ENCODE data around the gene MYLK.
"Not testable (repeated sequence)": the region's sequence is repeated elsewhere in the genome, so short reads cannot be mapped to it uniquely, and the experiment has no call there.

Gene MYLK

DNA sequence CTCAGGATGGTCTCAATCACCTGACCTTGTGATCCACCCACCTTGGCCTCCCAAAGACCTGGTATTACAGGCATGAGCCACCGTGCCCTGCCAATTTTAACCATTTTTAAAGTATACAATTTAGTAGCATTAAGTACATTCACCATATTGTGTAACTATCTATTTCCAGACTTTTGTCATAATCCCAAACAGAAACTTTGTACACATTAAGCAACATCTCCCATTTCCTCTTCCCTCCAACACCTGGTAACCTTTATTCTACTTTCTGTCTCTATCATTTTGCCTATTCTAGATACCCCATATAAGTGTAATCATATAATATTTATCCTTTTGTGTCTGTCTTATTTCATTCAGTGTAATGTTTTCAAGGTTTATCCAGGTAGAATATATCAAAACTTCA lies 8.9 kb upstream of the MYLK start:
- no peaks in the 10 kb centered on the region for H3K4me1 ChIP-seq (ENCODE audit: control insufficient read depth, insufficient read depth, low read length)
- no peak overlapping the region for H3K9ac ChIP-seq (ENCODE audit: low read depth, low read length)
- peaks cover 3% of the 10 kb centered on the region for H3K9me3 ChIP-seq (ENCODE audit: control insufficient read depth, insufficient read depth, low read length)
- H3K4me3 ChIP-seq (ENCODE audit: low read depth, low read length): no peak overlapping the region
- no peaks in the 10 kb centered on the region for H3K36me3 ChIP-seq (ENCODE audit: control insufficient read depth, insufficient read depth, low read length)
- no peaks in the 10 kb centered on the region for H3K27me3 ChIP-seq (ENCODE audit: control insufficient read depth, insufficient read depth, low read length)

DNA sequence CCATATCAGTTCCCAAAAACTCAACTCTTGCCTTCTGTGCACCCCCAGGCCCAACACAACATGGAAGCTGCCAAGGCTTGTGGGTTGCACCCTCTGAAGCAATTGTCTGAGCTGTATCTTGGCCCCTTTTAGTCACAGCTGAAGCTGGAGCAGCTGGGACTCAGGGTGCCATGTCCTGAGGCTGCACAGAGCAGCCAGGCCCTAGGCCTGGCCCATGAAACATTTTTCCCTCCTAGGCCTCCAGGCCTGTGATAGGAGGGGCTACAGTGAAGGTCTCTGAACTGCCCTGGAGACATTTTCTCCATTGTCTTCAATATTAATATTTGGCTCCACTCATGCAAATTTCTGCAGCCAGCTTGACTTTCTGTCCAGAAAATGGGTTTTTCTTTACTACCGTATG lies 8.1 kb upstream of the MYLK start:
- Histone ChIP-seq H3K27me3 (ENCODE audit: control insufficient read depth, insufficient read depth, low read length) (no peaks in the 10 kb centered on the region), H3K9ac (ENCODE audit: low read depth, low read length) (no peak overlapping the region), H3K36me3 (ENCODE audit: control insufficient read depth, insufficient read depth, low read length) (no peaks in the 10 kb centered on the region), H3K4me1 (ENCODE audit: control insufficient read depth, insufficient read depth, low read length) (no peaks in the 10 kb centered on the region), H3K4me3 (ENCODE audit: low read depth, low read length) (no peak overlapping the region), H3K9me3 (ENCODE audit: control insufficient read depth, insufficient read depth, low read length) (peaks cover 3% of the 10 kb centered on the region)

DNA sequence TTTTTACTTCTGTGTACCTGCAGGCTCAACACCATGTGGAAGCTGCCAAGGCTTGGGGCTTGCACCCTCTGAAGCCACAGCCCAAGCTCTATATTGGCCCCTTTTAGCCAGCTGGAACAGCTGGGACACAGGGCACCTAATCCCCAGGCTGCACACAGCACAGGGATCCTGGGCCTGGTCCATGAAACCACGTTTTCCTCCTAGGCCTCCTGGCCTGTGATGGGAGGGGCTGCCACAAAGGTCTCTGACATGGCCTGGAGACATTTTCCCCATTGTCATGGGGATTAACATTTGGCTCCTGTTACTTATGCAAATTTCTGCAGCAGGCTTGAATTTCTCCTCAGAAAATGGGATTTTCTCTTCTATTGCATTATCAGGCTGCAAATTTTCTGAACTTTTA lies 6.9 kb upstream of the MYLK start:
- H3K36me3 ChIP-seq (ENCODE audit: control insufficient read depth, insufficient read depth, low read length); H3K4me1 ChIP-seq (ENCODE audit: control insufficient read depth, insufficient read depth, low read length); H3K27me3 ChIP-seq (ENCODE audit: control insufficient read depth, insufficient read depth, low read length); H3K9me3 ChIP-seq (ENCODE audit: control insufficient read depth, insufficient read depth, low read length); H3K4me3 ChIP-seq (ENCODE audit: low read depth, low read length); H3K9ac ChIP-seq (ENCODE audit: low read depth, low read length): not testable (repeated sequence)

DNA sequence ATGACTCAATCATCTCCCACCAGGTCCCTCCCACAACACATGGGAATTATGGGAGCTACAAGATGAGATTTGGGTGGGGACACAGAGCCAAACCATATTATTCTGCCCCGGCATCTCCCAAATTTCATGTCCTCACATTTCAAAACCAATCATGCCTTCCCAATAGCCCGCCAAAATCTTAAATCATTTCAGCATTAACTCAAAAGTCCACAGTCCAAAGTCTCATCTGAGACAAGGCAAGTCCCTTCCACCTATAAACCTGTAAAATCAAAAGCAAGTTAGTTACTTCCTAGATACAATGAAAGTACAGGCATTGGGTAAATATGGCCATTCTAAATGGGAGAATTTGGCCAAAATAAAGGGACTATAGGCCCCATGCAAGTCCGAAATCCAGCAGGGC lies 6.0 kb upstream of the MYLK start:
- not testable (repeated sequence) for H3K9ac ChIP-seq (ENCODE audit: low read depth, low read length); H3K27me3 ChIP-seq (ENCODE audit: control insufficient read depth, insufficient read depth, low read length); H3K4me1 ChIP-seq (ENCODE audit: control insufficient read depth, insufficient read depth, low read length); H3K4me3 ChIP-seq (ENCODE audit: low read depth, low read length); H3K9me3 ChIP-seq (ENCODE audit: control insufficient read depth, insufficient read depth, low read length); H3K36me3 ChIP-seq (ENCODE audit: control insufficient read depth, insufficient read depth, low read length)

DNA sequence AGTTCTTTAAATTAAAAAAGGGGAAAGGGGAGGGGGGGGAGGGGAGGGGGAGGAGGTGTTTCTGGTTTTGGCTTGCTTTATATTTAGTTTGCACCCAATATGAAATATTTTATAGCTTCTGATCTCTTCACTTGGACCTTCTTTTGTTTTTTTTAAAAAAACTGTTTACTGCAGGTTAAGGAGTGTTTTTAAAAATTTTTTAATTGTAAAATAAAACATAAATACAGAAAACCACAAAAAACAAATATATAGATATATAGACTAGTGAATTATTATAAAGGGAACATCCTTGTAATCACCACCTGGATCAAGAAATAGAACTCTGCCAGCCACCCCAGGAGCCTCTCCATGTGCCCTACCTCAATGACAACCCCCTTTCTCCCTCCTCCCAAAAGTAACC lies 861 bp upstream of the MYLK start:
- Histone ChIP-seq H3K36me3 (ENCODE audit: control insufficient read depth, insufficient read depth, low read length) (no peaks in the 10 kb centered on the region), H3K9me3 (ENCODE audit: control insufficient read depth, insufficient read depth, low read length) (no peaks in the 10 kb centered on the region), H3K4me1 (ENCODE audit: control insufficient read depth, insufficient read depth, low read length) (peaks cover 8% of the 10 kb centered on the region), H3K27me3 (ENCODE audit: control insufficient read depth, insufficient read depth, low read length) (peaks cover 16% of the 10 kb centered on the region), H3K9ac (ENCODE audit: low read depth, low read length) (no peak overlapping the region), H3K4me3 (ENCODE audit: low read depth, low read length) (peak overlapping the region; percentile 78)

DNA sequence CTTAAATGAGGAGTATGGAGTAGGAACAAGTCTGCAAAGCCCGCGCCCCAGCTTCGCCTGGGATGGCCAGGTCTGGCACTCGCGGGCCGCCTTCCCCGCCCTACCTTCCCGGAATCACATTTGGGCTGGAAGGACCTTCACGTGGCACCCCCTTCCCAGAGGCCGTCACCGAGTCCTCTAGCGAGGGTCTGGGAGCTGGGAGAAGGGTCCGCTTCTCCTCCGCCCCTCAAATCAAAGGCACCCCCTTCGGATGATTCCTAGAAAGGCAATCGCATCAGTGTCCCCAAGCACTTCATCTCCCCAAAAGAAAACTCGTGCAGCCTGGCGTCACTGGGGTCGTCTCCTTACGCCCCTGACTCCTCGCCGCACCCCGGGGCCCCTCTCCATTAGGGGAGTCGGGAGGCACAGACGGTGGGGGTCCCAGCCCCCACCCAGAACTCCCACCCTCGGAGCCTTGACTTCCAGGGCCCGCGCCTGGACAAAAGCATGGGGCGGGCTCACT lies 380 bp downstream of the MYLK start:
- Histone ChIP-seq H3K36me3 (ENCODE audit: control insufficient read depth, insufficient read depth, low read length) (no peaks in the 10 kb centered on the region), H3K27me3 (ENCODE audit: control insufficient read depth, insufficient read depth, low read length) (peaks cover 16% of the 10 kb centered on the region), H3K9ac (ENCODE audit: low read depth, low read length) (peak overlapping the region; percentile 87), H3K9me3 (ENCODE audit: control insufficient read depth, insufficient read depth, low read length) (no peaks in the 10 kb centered on the region), H3K4me1 (ENCODE audit: control insufficient read depth, insufficient read depth, low read length) (peaks cover 8% of the 10 kb centered on the region), H3K4me3 (ENCODE audit: low read depth, low read length) (peak overlapping the region; percentile 78)

DNA sequence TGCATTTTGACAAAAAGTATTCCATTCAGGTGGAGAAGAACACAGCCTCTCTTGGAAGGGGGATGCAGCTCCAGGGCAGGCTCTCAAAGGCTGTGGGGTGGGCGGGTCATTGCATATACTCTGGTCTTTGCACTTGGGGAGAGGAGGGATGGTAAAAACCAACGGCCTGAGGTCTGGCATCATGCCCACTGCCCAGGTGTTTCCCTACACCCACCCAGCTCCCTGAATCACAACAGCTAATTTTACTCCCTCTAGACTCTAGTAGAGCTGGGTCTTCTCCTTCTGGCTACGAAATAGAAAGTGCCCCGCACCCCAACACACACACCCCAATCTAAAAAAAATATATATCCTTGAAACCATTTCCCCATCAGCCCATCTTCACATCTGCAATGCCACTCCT lies 1.0 kb downstream of the MYLK start:
- Histone ChIP-seq H3K9ac (ENCODE audit: low read depth, low read length) (peak overlapping the region; percentile 87), H3K9me3 (ENCODE audit: control insufficient read depth, insufficient read depth, low read length) (no peaks in the 10 kb centered on the region), H3K4me1 (ENCODE audit: control insufficient read depth, insufficient read depth, low read length) (peaks cover 8% of the 10 kb centered on the region), H3K27me3 (ENCODE audit: control insufficient read depth, insufficient read depth, low read length) (peaks cover 16% of the 10 kb centered on the region), H3K4me3 (ENCODE audit: low read depth, low read length) (peak overlapping the region; percentile 78), H3K36me3 (ENCODE audit: control insufficient read depth, insufficient read depth, low read length) (no peaks in the 10 kb centered on the region)

DNA sequence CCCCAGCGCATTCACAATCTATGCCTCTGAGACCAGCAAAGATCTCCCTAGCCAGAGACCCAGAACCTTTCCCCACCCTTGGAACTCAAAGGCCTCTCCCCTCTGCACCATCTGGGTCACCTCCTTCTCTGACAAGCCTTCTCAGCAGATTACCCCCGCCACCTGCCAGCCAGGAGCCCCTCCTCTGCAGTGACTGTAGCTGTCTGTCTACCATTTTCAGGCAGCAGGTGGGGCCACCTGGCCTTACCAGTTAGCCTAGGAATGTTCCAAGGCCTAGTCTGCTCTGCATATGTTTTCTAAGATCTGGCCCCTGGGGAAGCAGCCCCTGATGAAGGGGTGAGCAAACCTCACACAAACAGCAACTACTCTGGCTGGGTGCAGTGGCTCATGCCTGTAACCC lies 2.4 kb downstream of the MYLK start:
- H3K4me1 ChIP-seq (ENCODE audit: control insufficient read depth, insufficient read depth, low read length): peaks cover 8% of the 10 kb centered on the region
- peaks cover 16% of the 10 kb centered on the region for H3K27me3 ChIP-seq (ENCODE audit: control insufficient read depth, insufficient read depth, low read length)
- H3K9me3 ChIP-seq (ENCODE audit: control insufficient read depth, insufficient read depth, low read length): no peaks in the 10 kb centered on the region
- no peaks in the 10 kb centered on the region for H3K36me3 ChIP-seq (ENCODE audit: control insufficient read depth, insufficient read depth, low read length)
- no peak overlapping the region for H3K4me3 ChIP-seq (ENCODE audit: low read depth, low read length)
- H3K9ac ChIP-seq (ENCODE audit: low read depth, low read length): no peak overlapping the region

DNA sequence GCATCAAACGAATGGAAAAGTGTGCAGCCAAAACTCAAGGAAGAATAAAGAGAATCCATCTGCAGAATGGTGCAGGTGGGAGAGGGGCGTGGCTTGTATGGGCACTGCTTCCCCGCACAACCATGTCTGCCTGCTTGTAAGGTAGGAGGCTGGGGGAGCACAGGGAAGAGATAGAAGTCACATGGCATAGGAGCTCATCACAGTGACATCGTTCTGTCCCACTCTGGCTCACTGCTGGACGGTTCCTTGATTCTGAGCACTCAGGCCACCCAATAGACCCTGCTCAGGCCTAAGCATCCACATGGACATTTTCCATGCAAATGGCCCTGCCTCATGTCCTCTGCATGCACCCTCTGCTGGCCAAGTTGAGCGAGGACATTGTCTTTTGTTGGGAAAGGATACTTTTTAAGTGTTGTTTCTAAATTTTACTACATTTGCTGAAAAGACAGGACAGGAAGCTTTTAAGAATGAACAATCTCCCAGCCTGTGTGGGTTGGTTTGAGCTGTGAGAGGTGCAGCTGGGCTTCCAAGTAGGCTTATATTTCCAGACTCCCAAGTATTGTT lies 3.1 kb downstream of the MYLK start:
- Histone ChIP-seq H3K27me3 (ENCODE audit: control insufficient read depth, insufficient read depth, low read length) (peaks cover 16% of the 10 kb centered on the region), H3K4me3 (ENCODE audit: low read depth, low read length) (no peak overlapping the region), H3K4me1 (ENCODE audit: control insufficient read depth, insufficient read depth, low read length) (peaks cover 8% of the 10 kb centered on the region), H3K36me3 (ENCODE audit: control insufficient read depth, insufficient read depth, low read length) (no peaks in the 10 kb centered on the region), H3K9me3 (ENCODE audit: control insufficient read depth, insufficient read depth, low read length) (no peaks in the 10 kb centered on the region), H3K9ac (ENCODE audit: low read depth, low read length) (no peak overlapping the region)

DNA sequence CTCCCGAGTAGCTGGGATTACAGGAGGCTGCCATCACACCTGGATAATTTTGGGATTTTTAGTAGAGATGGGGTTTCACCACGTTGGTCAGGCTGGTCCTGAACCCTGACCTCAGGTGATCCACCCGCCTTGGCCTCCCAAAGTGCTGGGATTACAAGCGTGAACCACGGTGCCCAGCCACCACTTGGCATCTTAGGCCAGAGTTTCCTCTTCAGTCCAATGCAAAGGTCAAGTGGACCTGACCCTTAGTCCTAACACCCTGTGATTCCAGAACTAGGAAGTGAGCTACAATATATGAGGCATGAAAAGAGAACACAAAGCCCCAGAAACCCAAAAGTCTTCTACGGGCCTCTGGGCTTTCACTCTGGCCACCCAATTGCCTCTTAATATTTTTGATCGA lies 5.3 kb downstream of the MYLK start:
- Histone ChIP-seq H3K36me3 (ENCODE audit: control insufficient read depth, insufficient read depth, low read length) (no peaks in the 10 kb centered on the region), H3K4me1 (ENCODE audit: control insufficient read depth, insufficient read depth, low read length) (peaks cover 4% of the 10 kb centered on the region), H3K9ac (ENCODE audit: low read depth, low read length) (no peak overlapping the region), H3K27me3 (ENCODE audit: control insufficient read depth, insufficient read depth, low read length) (peaks cover 12% of the 10 kb centered on the region), H3K4me3 (ENCODE audit: low read depth, low read length) (no peak overlapping the region), H3K9me3 (ENCODE audit: control insufficient read depth, insufficient read depth, low read length) (no peaks in the 10 kb centered on the region)

DNA sequence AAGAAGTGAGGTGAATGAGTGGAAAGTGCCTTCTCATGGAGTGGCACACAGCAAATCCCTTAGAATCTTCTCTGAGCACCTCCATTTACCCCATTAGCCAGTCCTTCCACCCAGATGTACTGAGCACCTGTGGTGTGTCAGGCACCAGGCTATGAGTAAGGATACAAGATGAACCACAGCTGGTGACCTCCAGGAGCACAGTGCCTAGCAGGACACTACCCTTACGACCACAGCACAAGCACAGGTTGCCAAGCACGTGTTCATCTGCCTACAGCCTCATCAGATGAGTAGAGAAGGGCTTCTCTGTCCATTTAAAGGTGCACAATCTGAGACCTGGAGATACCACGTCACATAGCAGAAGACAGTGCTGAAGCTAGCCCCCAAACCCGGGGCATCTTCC lies 6.2 kb downstream of the MYLK start:
- H3K27me3 ChIP-seq (ENCODE audit: control insufficient read depth, insufficient read depth, low read length): peaks cover 7% of the 10 kb centered on the region
- H3K4me3 ChIP-seq (ENCODE audit: low read depth, low read length): no peak overlapping the region
- no peaks in the 10 kb centered on the region for H3K36me3 ChIP-seq (ENCODE audit: control insufficient read depth, insufficient read depth, low read length)
- H3K9ac ChIP-seq (ENCODE audit: low read depth, low read length): no peak overlapping the region
- no peaks in the 10 kb centered on the region for H3K9me3 ChIP-seq (ENCODE audit: control insufficient read depth, insufficient read depth, low read length)
- H3K4me1 ChIP-seq (ENCODE audit: control insufficient read depth, insufficient read depth, low read length): peaks cover 4% of the 10 kb centered on the region

DNA sequence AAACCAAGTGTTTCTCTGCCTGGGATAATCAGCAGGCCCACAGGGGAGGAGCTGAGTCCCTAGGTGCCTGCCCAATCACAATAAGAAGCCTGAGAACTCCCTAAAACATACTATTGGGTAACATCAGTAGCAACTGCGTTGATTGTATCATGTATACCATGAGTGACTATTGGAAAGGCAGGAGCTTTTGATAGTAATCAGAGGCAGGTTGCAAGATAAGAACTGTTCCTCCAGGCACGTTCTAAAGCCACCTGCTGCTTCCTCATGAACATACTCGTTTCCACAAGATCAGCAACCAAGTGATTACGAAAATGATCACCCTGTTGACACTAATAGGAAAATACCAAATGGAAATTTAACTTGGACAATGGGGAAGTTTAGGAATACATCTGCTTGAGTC lies 6.7 kb downstream of the MYLK start:
- H3K4me1 ChIP-seq (ENCODE audit: control insufficient read depth, insufficient read depth, low read length): peaks cover 4% of the 10 kb centered on the region
- no peaks in the 10 kb centered on the region for H3K36me3 ChIP-seq (ENCODE audit: control insufficient read depth, insufficient read depth, low read length)
- H3K4me3 ChIP-seq (ENCODE audit: low read depth, low read length): no peak overlapping the region
- H3K9ac ChIP-seq (ENCODE audit: low read depth, low read length): no peak overlapping the region
- peaks cover 2% of the 10 kb centered on the region for H3K27me3 ChIP-seq (ENCODE audit: control insufficient read depth, insufficient read depth, low read length)
- no peaks in the 10 kb centered on the region for H3K9me3 ChIP-seq (ENCODE audit: control insufficient read depth, insufficient read depth, low read length)
